ENCODE data around the gene NEBL.

DNA sequence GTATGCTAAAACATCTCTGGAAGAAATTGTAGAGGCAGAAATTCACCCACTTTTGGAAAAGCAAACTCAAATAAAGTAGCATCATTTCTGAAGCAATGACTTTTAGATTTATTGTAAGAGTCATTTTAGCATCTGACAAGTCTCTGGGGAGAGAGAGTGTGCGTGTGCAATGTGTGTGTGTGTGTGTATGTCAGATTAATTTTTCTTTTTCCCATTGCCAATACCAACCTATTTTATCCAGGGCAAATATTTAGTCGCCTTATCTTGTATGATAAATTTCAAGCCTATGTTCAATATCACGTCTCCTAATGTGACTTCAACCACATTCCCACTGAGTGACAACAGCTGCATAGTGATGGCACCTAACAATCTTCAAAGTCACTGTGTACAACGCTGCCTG, 101.7 kb downstream of the NEBL start:
- no peak for TF ChIP-seq EZH2phosphoT487 (IDR thresholded peaks at IDR 0.05; ENCODE audit: borderline replicate concordance)
- TF ChIP-seq CTCF (IDR thresholded peaks at IDR 0.05 in 2 of 3, conservative IDR thresholded peaks at IDR 0.05 in 1 of 3; ENCODE audit: borderline replicate concordance in 1 of 3, insufficient read depth in 1 of 3, low read depth in 2 of 3, low read length in 2 of 3): no peak
- no peak for TF ChIP-seq POLR2AphosphoS5 (IDR thresholded peaks at IDR 0.05; ENCODE audit: low read depth, low read length)
- no peak for TF ChIP-seq SP1 (IDR thresholded peaks at IDR 0.05; ENCODE audit: low read depth)
- TF ChIP-seq POLR2A (IDR thresholded peaks at IDR 0.05; ENCODE audit: borderline replicate concordance, extremely low read depth, insufficient read depth, insufficient read length): no peak
- TF ChIP-seq CBX3 (IDR thresholded peaks at IDR 0.05; ENCODE audit: low read depth): no peak
- TF ChIP-seq TCF7L2 (IDR thresholded peaks at IDR 0.05; ENCODE audit: borderline replicate concordance, extremely low read depth, insufficient read depth, insufficient read length): no peak

Data from HCT116 (cell line).